Stimulated activated CD4-positive, alpha-beta T cell treated with anti-CD3 and anti-CD28 coated beads, Interleukin-4, amount 100 ng/mL, for 4 hours (primary cell): Measurements from ENCODE around the gene RBM23.

Experiments used
- DNase-seq, 2 experiments: peaks; one replicate each; pipeline ENCODE4 v3.0.0-alpha.2; 2020

RBM23 gene

GRCh38 chr14:22885975-22886374 is 33.0 kb downstream of the RBM23 start:
- DNase-seq = no peak

- no peak for DNase-seq
Observed at GRCh38 chr14:22884738-22885523, 34.0 kb downstream of the RBM23 start.

GRCh38 chr14:22884076-22884737 is 34.7 kb downstream of the RBM23 start:
- DNase-seq = no peak

- DNase-seq = no peak
Observed at GRCh38 chr14:22883173-22883976, 35.6 kb downstream of the RBM23 start, which contains the start of gene REM2. REM2 (plus strand) TSS chr14:22883222; CDS start chr14:22883288, 66 bp downstream.

GRCh38 chr14:22882529-22883172 is 36.3 kb downstream of the RBM23 start:
- DNase-seq = peak in 1 of 2 experiments; percentile 75

GRCh38 chr14:22882064-22882463 is 36.9 kb downstream of the RBM23 start:
- DNase-seq = no peak

GRCh38 chr14:22878271-22879246 is 40.4 kb downstream of the RBM23 start:
- no peak for DNase-seq

- DNase-seq = no peak
Observed at GRCh38 chr14:22877000-22877501, 41.9 kb downstream of the RBM23 start.

GRCh38 chr14:22875748-22876319 is 43.1 kb downstream of the RBM23 start:
- DNase-seq = no peak

GRCh38 chr14:22875003-22875747 is 43.8 kb downstream of the RBM23 start:
- no peak for DNase-seq

- DNase-seq = no peak
Observed at GRCh38 chr14:22872833-22873520, 46.0 kb downstream of the RBM23 start.

GRCh38 chr14:22872033-22872832 is 46.7 kb downstream of the RBM23 start:
- DNase-seq = peak; percentile 67

GRCh38 chr14:22871224-22872032 is 47.5 kb downstream of the RBM23 start, which contains the start of gene LRP10:
LRP10 (plus strand) TSS chr14:22871740; CDS start chr14:22872304, 564 bp downstream.
- peak; percentile 71 to 81 for DNase-seq

GRCh38 chr14:22870811-22871223 is 48.1 kb downstream of the RBM23 start:
- DNase-seq = no peak

GRCh38 chr14:22866874-22867273 is 52.1 kb downstream of the RBM23 start:
- DNase-seq = no peak

GRCh38 chr14:22865424-22866405 is 53.2 kb downstream of the RBM23 start:
- no peak for DNase-seq
